Adrenal gland (tissue), 12 donors: Measurements from ENCODE around the gene KLHL22. TPM values are rescaled to one million over a fixed set of nuclear protein-coding genes. Genes with fewer than 3 reads are reported as not detected.

Experiments used
- DNase-seq, 7 donors: peaks; one replicate each; pipeline ENCODE4 v3.0.0-alpha.2; 2019 to 2020
- H3K27ac ChIP-seq, 5 donors: fragments of 200-600 bp; sonication (generic) in 4 of 5; 1 replicate in 3 of 5; 2 replicates in 2 of 5; pipeline versions ENCODE4 v1.5.1 to v1.8.0; 2016 to 2020; ENCODE audit warnings: mild to moderate bottlenecking in 1 of 5
- H3K27me3 ChIP-seq: fragments of 200-600 bp; 2 replicates; pipeline ENCODE4 v1.8.0; 2021
- H3K36me3 ChIP-seq, 2 donors: fragments of 200-600 bp; replicated peaks in 1 of 2; 1 replicate in 1 of 2; 2 replicates in 1 of 2; pipeline versions ENCODE4 v1.5.1 to v1.8.0; 2018 to 2022
- H3K4me1 ChIP-seq, 2 donors: fragments of 200-600 bp; replicated peaks in 1 of 2; 1 replicate in 1 of 2; 2 replicates in 1 of 2; pipeline versions ENCODE4 v1.5.1 to v1.8.0; 2018 to 2021
- H3K4me3 ChIP-seq, 4 donors: fragments of 200-600 bp; sonication (generic) in 3 of 4; one replicate each; pipeline ENCODE4 v1.5.1; 2016 to 2018
- H3K9me3 ChIP-seq, 3 donors: fragments of 200-600 bp; sonication (generic) in 1 of 3; replicated peaks in 1 of 3; 1 replicate in 2 of 3; 2 replicates in 1 of 3; pipeline versions ENCODE4 v1.5.1 to v1.8.0; 2016 to 2021
- POLR2A ChIP-seq, 2 donors: fragments of 450-650 bp; IDR thresholded peaks; one replicate each; pipeline ENCODE4 v1.6.1; 2017; ENCODE audit warnings: antibody characterized with exemption in 2 of 2, mild to moderate bottlenecking in 2 of 2, moderate library complexity in 1 of 2
- WGBS, 4 donors: extraction: QIAGEN DNeasy Blood & Tissue Kit in 2 of 4; methylation state at CpG; one replicate each; pipeline versions ENCODE4 v1.1.5 to v1.1.7; 2013 to 2017; 5-methylcytosine and 5-hydroxymethylcytosine counted together
- intact Hi-C, 2 donors: fragments of 100-400 bp; cut with DNase I; formaldehyde crosslinking; loops; one replicate each; pipeline versions ENCODE4 v1.14.1 to v1.15.0; 2022 to 2023
- polyA plus RNA-seq, 3 donors: library from polyadenylated mRNA; stranded (reverse); fragments of 200-250 nt in 2 of 3; fragments of 350-450 nt in 1 of 3; fragmentation: Illumina TruSeq in 1 of 3; extraction: RNeasy Lipid Tissue Mini Kit (QIAGEN cat#74804) in 1 of 3; gene quantifications; one replicate each; pipeline ENCODE4 v1.2.3, GENCODE V29; 2013 to 2014
- total RNA-seq, 9 donors: library from RNA; depleted of rRNA in 4 of 9; stranded (reverse); fragments of >200 nt in 4 of 9; fragments of 120-200 nt in 1 of 9; fragmentation: NEBNext Ultra II Directional in 1 of 9; extraction: Animal tissue kit (Norgen Biotek cat#: 25700) in 1 of 9; gene quantifications; one replicate each; pipeline versions ENCODE4 v1.1.0 to v1.2.4, GENCODE V29; 2013 to 2023
- TF ChIP-seq, protein P1 (sequence below), 6 experiments: fragments of 450-650 bp in 4 of 6; fragments of 200-600 bp in 2 of 6; sonication (generic) in 1 of 6; IDR thresholded peaks; 1 replicate in 5 of 6; 2 replicates in 1 of 6; pipeline versions ENCODE4 v1.5.1 to v1.8.0; 2016 to 2021; ENCODE audit warnings: antibody characterized with exemption in 6 of 6, mild to moderate bottlenecking in 2 of 6, moderate library complexity in 1 of 6
- donor health status: healthy with polysubstance abuse.
- donor health status: Bipolar disorder and iron deficiency.
- donor health status: DM: yes; HTN: yes; CAD: no.
- donor health status: DM: no; HTN: no; CAD: no.
- donor health status: DM: no; HTN: no; CAD: no.
- donor health status: DM: yes; HTN: yes; CAD: no.

KLHL22 gene
- total and polyA plus RNA-seq, 12 donors, result 15.3 to 38.8 (median 27.6) TPM

- Histone ChIP-seq H3K4me1 (peaks cover 0 to 3% of the 10 kb centered on the region in 2 donors), H3K27ac (no peak overlapping the region), H3K36me3 (peaks cover 0 to 10% of the 10 kb centered on the region in 2 donors), H3K27me3 (no peaks in the 10 kb centered on the region), H3K4me3 (no peak overlapping the region), H3K9me3 (no peaks in the 10 kb centered on the region)
- intact Hi-C loops, result loop anchor here in 1 of 2 donors (5.0 kb wide), 1 partner anchor 43 kb away; no protein-coding TSS in a partner anchor
- DNase-seq, result no peak
- 89 to 96% (median 93%) methylated on average over 4 of the region's 4 CpGs for WGBS, 4 donors
- TF ChIP-seq, protein P1, sequence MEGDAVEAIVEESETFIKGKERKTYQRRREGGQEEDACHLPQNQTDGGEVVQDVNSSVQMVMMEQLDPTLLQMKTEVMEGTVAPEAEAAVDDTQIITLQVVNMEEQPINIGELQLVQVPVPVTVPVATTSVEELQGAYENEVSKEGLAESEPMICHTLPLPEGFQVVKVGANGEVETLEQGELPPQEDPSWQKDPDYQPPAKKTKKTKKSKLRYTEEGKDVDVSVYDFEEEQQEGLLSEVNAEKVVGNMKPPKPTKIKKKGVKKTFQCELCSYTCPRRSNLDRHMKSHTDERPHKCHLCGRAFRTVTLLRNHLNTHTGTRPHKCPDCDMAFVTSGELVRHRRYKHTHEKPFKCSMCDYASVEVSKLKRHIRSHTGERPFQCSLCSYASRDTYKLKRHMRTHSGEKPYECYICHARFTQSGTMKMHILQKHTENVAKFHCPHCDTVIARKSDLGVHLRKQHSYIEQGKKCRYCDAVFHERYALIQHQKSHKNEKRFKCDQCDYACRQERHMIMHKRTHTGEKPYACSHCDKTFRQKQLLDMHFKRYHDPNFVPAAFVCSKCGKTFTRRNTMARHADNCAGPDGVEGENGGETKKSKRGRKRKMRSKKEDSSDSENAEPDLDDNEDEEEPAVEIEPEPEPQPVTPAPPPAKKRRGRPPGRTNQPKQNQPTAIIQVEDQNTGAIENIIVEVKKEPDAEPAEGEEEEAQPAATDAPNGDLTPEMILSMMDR (IDR thresholded peaks at IDR 0.05), result no peak
- no peak for TF ChIP-seq POLR2A (IDR thresholded peaks at IDR 0.05)
Observed at GRCh38 chr22:20459862-20460261, 35.7 kb downstream of the KLHL22 start.

- intact Hi-C loops, result loop anchor here in 1 of 2 donors (5.0 kb wide), 1 partner anchor 42 kb away; no protein-coding TSS in a partner anchor
- Histone ChIP-seq H3K4me1 (peaks cover 0 to 3% of the 10 kb centered on the region in 2 donors), H3K36me3 (peaks cover 0 to 10% of the 10 kb centered on the region in 2 donors), H3K4me3 (no peak overlapping the region), H3K9me3 (no peaks in the 10 kb centered on the region), H3K27me3 (no peaks in the 10 kb centered on the region), H3K27ac (no peak overlapping the region)
- DNase-seq, result no peak
- no peak for TF ChIP-seq POLR2A (IDR thresholded peaks at IDR 0.05)
- TF ChIP-seq, protein P1 (IDR thresholded peaks at IDR 0.05), result no peak
- WGBS, 4 donors, result 77 to 94% (median 91%) methylated on average over 3 of the region's 3 CpGs
Observed at GRCh38 chr22:20459152-20459542, 36.4 kb downstream of the KLHL22 start.

DNA sequence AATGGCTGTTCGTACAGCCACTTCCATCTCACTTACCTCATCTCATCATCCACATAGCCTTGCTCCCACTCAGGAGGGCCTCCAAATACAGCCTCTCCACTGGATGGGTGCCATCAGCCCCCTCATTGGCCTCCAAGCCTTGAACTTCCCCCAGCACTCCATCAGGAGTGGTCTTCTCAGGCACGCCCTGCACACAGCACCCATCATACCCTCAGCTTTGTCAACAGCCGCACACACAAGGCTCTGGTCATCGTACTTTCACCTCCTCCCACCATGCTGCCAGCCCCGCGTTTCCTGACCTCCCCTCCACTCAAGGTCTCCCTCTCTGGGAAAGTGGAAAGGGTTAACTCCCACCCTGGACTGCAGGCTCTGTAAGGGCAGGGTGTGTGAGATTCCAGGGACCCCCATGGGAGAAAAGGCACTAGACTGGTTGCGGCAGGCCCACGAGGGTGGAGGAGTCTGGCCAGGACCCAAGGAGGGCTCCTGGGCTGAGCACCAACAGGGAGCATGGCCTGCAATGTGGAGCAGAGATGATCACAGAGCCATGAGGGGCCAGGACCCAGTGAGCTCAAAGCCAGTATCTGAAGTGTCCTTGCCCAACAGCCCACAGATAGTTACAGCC is 37.0 kb downstream of the KLHL22 start:
- H3K9me3 ChIP-seq, result no peaks in the 10 kb centered on the region
- no peak for DNase-seq
- H3K36me3 ChIP-seq, result peaks cover 0 to 10% of the 10 kb centered on the region in 2 donors
- H3K4me3 ChIP-seq, result no peak overlapping the region
- peaks cover 0 to 3% of the 10 kb centered on the region in 2 donors for H3K4me1 ChIP-seq
- TF ChIP-seq POLR2A (IDR thresholded peaks at IDR 0.05), result no peak
- TF ChIP-seq, protein P1 (IDR thresholded peaks at IDR 0.05), result no peak
- intact Hi-C loops, result loop anchor here in 1 of 2 donors (5.0 kb wide), 1 partner anchor 41 kb away; no protein-coding TSS in a partner anchor
- no peak overlapping the region for H3K27ac ChIP-seq
- H3K27me3 ChIP-seq, result no peaks in the 10 kb centered on the region
- WGBS, 4 donors, result 76 to 86% (median 83%) methylated on average over 8 of the region's 8 CpGs

GRCh38 chr22:20457506-20458240 is 37.9 kb downstream of the KLHL22 start:
- no peaks in the 10 kb centered on the region for H3K9me3 ChIP-seq
- TF ChIP-seq, protein P1 (IDR thresholded peaks at IDR 0.05), result no peak
- no peak for TF ChIP-seq POLR2A (IDR thresholded peaks at IDR 0.05)
- peaks cover 0 to 10% of the 10 kb centered on the region in 2 donors for H3K36me3 ChIP-seq
- H3K4me3 ChIP-seq, result no peak overlapping the region
- intact Hi-C loops, result loop anchor here in 1 of 2 donors (5.0 kb wide), 1 partner anchor 40 kb away; no protein-coding TSS in a partner anchor
- no peaks in the 10 kb centered on the region for H3K4me1 ChIP-seq
- DNase-seq, result no peak
- 85 to 96% (median 95%) methylated on average over 4 to 15 of the region's 15 CpGs for WGBS, 4 donors
- H3K27me3 ChIP-seq, result no peaks in the 10 kb centered on the region
- no peak overlapping the region for H3K27ac ChIP-seq
